Peyer's patch (tissue), 4 donors: ENCODE data around the gene MAGEA2B. TPM values are rescaled to one million over a fixed set of nuclear protein-coding genes. Genes with fewer than 3 reads are reported as not detected.
"Not testable (repeated sequence)": the region's sequence is repeated elsewhere in the genome, so short reads cannot be mapped to it uniquely, and the experiment has no call there.

ENCODE experiments used
- DNase-seq, 3 donors: peaks; one replicate each; pipeline ENCODE4 v3.0.0-alpha.2; 2017 to 2019
- H3K27ac ChIP-seq, 4 donors: fragments of 200-600 bp; sonication (generic); one replicate each; pipeline ENCODE4 v1.5.1; 2016 to 2019
- H3K27me3 ChIP-seq, 2 donors: fragments of 200-600 bp; sonication (generic); one replicate each; pipeline ENCODE4 v1.5.1; 2019
- H3K36me3 ChIP-seq, 3 donors: fragments of 200-600 bp; sonication (generic); one replicate each; pipeline ENCODE4 v1.5.1; 2016 to 2019
- H3K4me1 ChIP-seq, 4 donors: fragments of 200-600 bp; sonication (generic); one replicate each; pipeline ENCODE4 v1.5.1; 2016 to 2019
- H3K4me3 ChIP-seq, 4 donors: fragments of 200-600 bp; sonication (generic); 1 replicate in 3 of 4; 2 replicates in 1 of 4; pipeline ENCODE4 v1.5.1; 2016 to 2019; ENCODE audit warnings: mild to moderate bottlenecking in 1 of 4
- H3K9me3 ChIP-seq, 4 donors: fragments of 200-600 bp; sonication (generic); one replicate each; pipeline ENCODE4 v1.5.1; 2016 to 2019; ENCODE audit warnings: mild to moderate bottlenecking in 1 of 4
- CTCF ChIP-seq, 6 experiments: fragments of 450-650 bp in 4 of 6; fragments of 200-600 bp in 2 of 6; sonication (generic) in 1 of 6; IDR thresholded peaks; one replicate each; pipeline ENCODE4 v1.5.1; 2017 to 2019; ENCODE audit warnings: antibody characterized with exemption in 6 of 6, mild to moderate bottlenecking in 3 of 6, moderate library complexity in 1 of 6
- POLR2A ChIP-seq, 2 donors: fragments of 450-650 bp; IDR thresholded peaks; one replicate each; pipeline ENCODE4 v1.5.1; 2017; ENCODE audit warnings: antibody characterized with exemption in 2 of 2, mild to moderate bottlenecking in 2 of 2, moderate library complexity in 2 of 2
- total RNA-seq, 4 donors: library from RNA; depleted of rRNA; stranded (reverse); fragments of >200 nt; gene quantifications; one replicate each; pipeline ENCODE4 v1.1.0, GENCODE V29; 2016

Gene MAGEA2B
- total RNA-seq, 4 donors from 2014 or later, result not detected

- Histone ChIP-seq H3K4me3 (no peak overlapping the region), H3K9me3 (no peaks in the 10 kb centered on the region), H3K27ac (no peak overlapping the region), H3K27me3 (no peaks in the 10 kb centered on the region), H3K4me1 (no peaks in the 10 kb centered on the region), H3K36me3 (no peaks in the 10 kb centered on the region)
- TF ChIP-seq POLR2A (IDR thresholded peaks at IDR 0.05) (no peak), CTCF (IDR thresholded peaks at IDR 0.05) (no peak)
- peak in 1 of 3 donors; percentile 6 for DNase-seq
These were observed 11.0 kb downstream of the MAGEA2B start for GRCh38 chrX:152725409-152725808.

GRCh38 chrX:152733261-152733975 lies 19.0 kb downstream of the MAGEA2B start, which contains the start of the genes CSAG1 and MAGEA12:
Gene CSAG1, minus strand, starts transcription at chrX:152733721. Its CDS starts 1,261 bp downstream, at chrX:152732460.
Gene MAGEA12, plus strand, starts transcription at chrX:152733757. Its CDS starts 2,405 bp downstream, at chrX:152736162.
- Histone ChIP-seq H3K27ac (no peak within 1 kb of the TSS), H3K36me3 (no peaks in the 10 kb centered on the region), H3K4me3 (no peak within 1 kb of the TSS), H3K27me3 (no peaks in the 10 kb centered on the region), H3K9me3 (no peaks in the 10 kb centered on the region), H3K4me1 (no peaks in the 10 kb centered on the region)
- DNase-seq, result peak in 1 of 3 donors; percentile 22
- TF ChIP-seq POLR2A (IDR thresholded peaks at IDR 0.05) (no peak), CTCF (IDR thresholded peaks at IDR 0.05) (no peak)

- H3K27me3 ChIP-seq, H3K9me3 ChIP-seq, H3K4me1 ChIP-seq, H3K36me3 ChIP-seq, H3K4me3 ChIP-seq, H3K27ac ChIP-seq: not testable (repeated sequence)
- DNase-seq, result peak in 1 of 3 donors; percentile 14
These were observed 19.9 kb downstream of the MAGEA2B start for GRCh38 chrX:152734143-152734858.

- Histone ChIP-seq H3K27ac (no peak overlapping the region), H3K27me3 (no peaks in the 10 kb centered on the region), H3K4me3 (no peak overlapping the region), H3K9me3 (no peaks in the 10 kb centered on the region), H3K4me1 (no peaks in the 10 kb centered on the region), H3K36me3 (no peaks in the 10 kb centered on the region)
- TF ChIP-seq POLR2A (IDR thresholded peaks at IDR 0.05) (no peak), CTCF (IDR thresholded peaks at IDR 0.05) (no peak)
- DNase-seq, result peak in 1 of 3 donors; percentile 26
These were observed 20.7 kb downstream of the MAGEA2B start for GRCh38 chrX:152735101-152735500.

GRCh38 chrX:152735860-152736511 lies 21.6 kb downstream of the MAGEA2B start:
- TF ChIP-seq POLR2A (IDR thresholded peaks at IDR 0.05) (no peak), CTCF (IDR thresholded peaks at IDR 0.05) (no peak)
- DNase-seq, result peak in 1 of 3 donors; percentile 14
- no peaks in the 10 kb centered on the region for H3K4me1 ChIP-seq
- H3K27ac ChIP-seq, result no peak overlapping the region
- no peaks in the 10 kb centered on the region for H3K36me3 ChIP-seq
- H3K4me3 ChIP-seq, result no peak overlapping the region
- H3K9me3 ChIP-seq, result no peaks in the 10 kb centered on the region
- H3K27me3 ChIP-seq, result no peaks in the 10 kb centered on the region

GRCh38 chrX:152736528-152736927 lies 22.1 kb downstream of the MAGEA2B start:
- H3K27ac ChIP-seq, H3K9me3 ChIP-seq, H3K36me3 ChIP-seq, H3K4me3 ChIP-seq, H3K4me1 ChIP-seq, H3K27me3 ChIP-seq: not testable (repeated sequence)
- DNase-seq, result peak in 1 of 3 donors; percentile 27
